Measurements from ENCODE around the gene RTN4R.

Gene RTN4R

GRCh38 chr22:20240447-20240764 lies 27.7 kb downstream of the RTN4R start:
- Histone ChIP-seq H3K4me2 (ENCODE audit: insufficient read depth, low read length) (no peak overlapping the region), H3K9me3 (ENCODE audit: insufficient read depth, low read length, severe bottlenecking) (no peaks in the 10 kb centered on the region), H3K79me2 (ENCODE audit: insufficient read depth, low read length) (no peaks in the 10 kb centered on the region), H3K9ac (ENCODE audit: low read depth, low read length) (peak overlapping the region; percentile 11; the same call in 1 of the 2 replicates), H3K4me1 (ENCODE audit: insufficient read depth, low read length) (peaks cover 81% of the 10 kb centered on the region), H3K4me3 (ENCODE audit: low read depth in 1 of 2, low read length in 2 of 2) (no peak overlapping the region), H3K36me3 (ENCODE audit: insufficient read depth, low read length) (no peaks in the 10 kb centered on the region), H4K20me1 (ENCODE audit: insufficient read depth, low read length) (no peaks in the 10 kb centered on the region), H3K27ac (ENCODE audit: low read length) (peak overlapping the region; percentile 72; the same call in 1 of the 2 replicates), H3K27me3 (ENCODE audit: insufficient read depth, low read length, poor library complexity) (no peaks in the 10 kb centered on the region), H2AFZ (ENCODE audit: low read depth, low read length) (no peak overlapping the region)
- no peak for ATAC-seq (ENCODE audit: insufficient read depth, low read depth)
- TF ChIP-seq EZH2 (IDR thresholded peaks at IDR 0.05; ENCODE audit: borderline replicate concordance, low read depth, low read length, severe bottlenecking) (no peak), CTCF (IDR thresholded peaks at IDR 0.05; ENCODE audit: borderline replicate concordance, extremely low read depth, low read length, poor library complexity, severe bottlenecking) (no peak)
- DNase-seq = no peak

GRCh38 chr22:20239676-20240446 lies 28.3 kb downstream of the RTN4R start:
- no peaks in the 10 kb centered on the region for H4K20me1 ChIP-seq (ENCODE audit: insufficient read depth, low read length)
- no peak overlapping the region for H3K4me3 ChIP-seq (ENCODE audit: low read depth in 1 of 2, low read length in 2 of 2)
- peaks cover 75% of the 10 kb centered on the region for H3K4me1 ChIP-seq (ENCODE audit: insufficient read depth, low read length)
- no peaks in the 10 kb centered on the region for H3K27me3 ChIP-seq (ENCODE audit: insufficient read depth, low read length, poor library complexity)
- no peaks in the 10 kb centered on the region for H3K9me3 ChIP-seq (ENCODE audit: insufficient read depth, low read length, severe bottlenecking)
- DNase-seq (no peak), ATAC-seq (ENCODE audit: insufficient read depth, low read depth) (no peak)
- no peaks in the 10 kb centered on the region for H3K36me3 ChIP-seq (ENCODE audit: insufficient read depth, low read length)
- peak overlapping the region; percentile 60 for H3K4me2 ChIP-seq (ENCODE audit: insufficient read depth, low read length)
- H2AFZ ChIP-seq (ENCODE audit: low read depth, low read length) = peak overlapping the region; percentile 32
- H3K79me2 ChIP-seq (ENCODE audit: insufficient read depth, low read length) = no peaks in the 10 kb centered on the region
- peak overlapping the region; percentile 67 for H3K9ac ChIP-seq (ENCODE audit: low read depth, low read length)
- no peak for TF ChIP-seq EZH2 (IDR thresholded peaks at IDR 0.05; ENCODE audit: borderline replicate concordance, low read depth, low read length, severe bottlenecking)
- TF ChIP-seq CTCF (IDR thresholded peaks at IDR 0.05; ENCODE audit: borderline replicate concordance, extremely low read depth, low read length, poor library complexity, severe bottlenecking) = no peak
- H3K27ac ChIP-seq (ENCODE audit: low read length) = peak overlapping the region; percentile 72

- Histone ChIP-seq H3K27me3 (ENCODE audit: insufficient read depth, low read length, poor library complexity) (no peaks in the 10 kb centered on the region), H4K20me1 (ENCODE audit: insufficient read depth, low read length) (no peaks in the 10 kb centered on the region), H3K9ac (ENCODE audit: low read depth, low read length) (peak overlapping the region; percentile 67), H3K36me3 (ENCODE audit: insufficient read depth, low read length) (no peaks in the 10 kb centered on the region), H3K27ac (ENCODE audit: low read length) (peak overlapping the region; percentile 72), H3K4me3 (ENCODE audit: low read depth in 1 of 2, low read length in 2 of 2) (peak overlapping the region in 1 of 2 experiments; percentile 36; a peak in 2 of 4 replicates), H2AFZ (ENCODE audit: low read depth, low read length) (peak overlapping the region; percentile 61), H3K4me1 (ENCODE audit: insufficient read depth, low read length) (peaks cover 67% of the 10 kb centered on the region), H3K4me2 (ENCODE audit: insufficient read depth, low read length) (peak overlapping the region; percentile 60), H3K79me2 (ENCODE audit: insufficient read depth, low read length) (no peaks in the 10 kb centered on the region), H3K9me3 (ENCODE audit: insufficient read depth, low read length, severe bottlenecking) (no peaks in the 10 kb centered on the region)
- TF ChIP-seq CTCF (IDR thresholded peaks at IDR 0.05; ENCODE audit: borderline replicate concordance, extremely low read depth, low read length, poor library complexity, severe bottlenecking) (no peak), EZH2 (IDR thresholded peaks at IDR 0.05; ENCODE audit: borderline replicate concordance, low read depth, low read length, severe bottlenecking) (no peak)
- no peak for ATAC-seq (ENCODE audit: insufficient read depth, low read depth)
- DNase-seq = no peak
Observed at GRCh38 chr22:20238901-20239675, 29.0 kb downstream of the RTN4R start.

All from DND-41 (cell line).